NCI-H1105 treated with DMSO at 0.1 percent for 48 hours (cell line): ENCODE data around the gene RTL3.

Experiments
- DNase-seq: peaks from one replicate; lab custom pipeline; 2025; lab: John Stamatoyannopoulos, UW

The RTL3 gene

GRCh38 chrX:78618987-78619386 is 40.1 kb downstream of the RTL3 start:
- DNase-seq, result no peak

GRCh38 chrX:78614264-78614663 is 44.9 kb downstream of the RTL3 start:
- DNase-seq, result no peak
